ENCODE measurements around the gene CFAP46. TPM values are rescaled to one million over a fixed set of nuclear protein-coding genes. Genes with fewer than 3 reads are reported as not detected.
"Not testable (repeated sequence)": the region's sequence is repeated elsewhere in the genome, so short reads cannot be mapped to it uniquely, and the experiment has no call there.

CFAP46 gene
- total RNA-seq, 1 experiment from 2014 or later: 1.6 TPM

DNA sequence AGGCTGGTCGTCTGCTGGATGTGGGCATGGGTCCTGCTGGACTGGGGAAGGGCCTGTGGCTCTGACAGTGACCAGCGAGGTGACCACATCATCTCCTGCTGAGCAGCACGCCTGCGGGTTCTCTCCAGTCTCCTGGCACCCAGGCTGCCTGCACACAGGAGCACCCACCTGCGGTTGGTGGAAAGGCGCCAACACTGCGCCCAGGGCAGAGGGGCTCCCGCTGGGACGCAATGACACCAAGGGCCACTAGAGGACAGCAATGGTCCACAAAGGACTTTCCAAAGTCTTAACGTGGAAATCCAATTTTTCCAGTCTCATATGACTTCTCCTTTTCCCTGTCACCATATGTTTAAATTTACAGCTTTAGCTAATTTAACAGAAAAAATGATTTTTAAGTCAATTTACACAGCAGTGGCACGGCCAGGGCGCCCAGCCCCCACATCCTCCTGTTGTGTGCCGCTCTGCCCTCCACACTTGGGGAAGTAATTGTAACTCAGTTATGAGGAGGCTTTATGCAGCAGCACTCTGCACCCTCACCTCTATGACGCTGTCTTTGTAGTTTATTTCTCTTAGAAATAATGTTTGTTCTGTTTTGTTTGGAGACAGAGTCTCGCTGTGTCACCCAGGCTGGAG is 38.1 kb downstream of the CFAP46 start:
- DNase-seq (ENCODE audit: low read depth, low spot score) (peak; percentile 51), ATAC-seq (peak; percentile 91)
- Histone ChIP-seq H3K36me3 (ENCODE audit: control insufficient read depth, insufficient read depth, low read length) (no peaks in the 10 kb centered on the region), H3K4me1 (ENCODE audit: control insufficient read depth, insufficient read depth, low read length) (peaks cover 6% of the 10 kb centered on the region), H3K9me3 (ENCODE audit: control insufficient read depth, insufficient read depth, low read depth, low read length) (no peaks in the 10 kb centered on the region; the same call in 1 of the 2 replicates), H3K27me3 (ENCODE audit: control insufficient read depth, insufficient read depth, low read length) (peaks cover 7% of the 10 kb centered on the region), H3K27ac (ENCODE audit: low read length) (no peak overlapping the region), H3K4me3 (ENCODE audit: low read depth in 2 of 2, low read length in 2 of 2) (no peak overlapping the region)
- ChIA-PET POLR2A (no interaction called here), CTCF (no interaction called here)
- intact Hi-C loops (cut with micrococcal nuclease; ENCODE audit: unreplicated experiment): no loop called here
- no TSS peak for BruUV-seq (replicated peaks)
- TF ChIP-seq POLR2AphosphoS5 (IDR thresholded peaks at IDR 0.05; ENCODE audit: low read depth, low read length): no peak
- TF ChIP-seq, protein P1, sequence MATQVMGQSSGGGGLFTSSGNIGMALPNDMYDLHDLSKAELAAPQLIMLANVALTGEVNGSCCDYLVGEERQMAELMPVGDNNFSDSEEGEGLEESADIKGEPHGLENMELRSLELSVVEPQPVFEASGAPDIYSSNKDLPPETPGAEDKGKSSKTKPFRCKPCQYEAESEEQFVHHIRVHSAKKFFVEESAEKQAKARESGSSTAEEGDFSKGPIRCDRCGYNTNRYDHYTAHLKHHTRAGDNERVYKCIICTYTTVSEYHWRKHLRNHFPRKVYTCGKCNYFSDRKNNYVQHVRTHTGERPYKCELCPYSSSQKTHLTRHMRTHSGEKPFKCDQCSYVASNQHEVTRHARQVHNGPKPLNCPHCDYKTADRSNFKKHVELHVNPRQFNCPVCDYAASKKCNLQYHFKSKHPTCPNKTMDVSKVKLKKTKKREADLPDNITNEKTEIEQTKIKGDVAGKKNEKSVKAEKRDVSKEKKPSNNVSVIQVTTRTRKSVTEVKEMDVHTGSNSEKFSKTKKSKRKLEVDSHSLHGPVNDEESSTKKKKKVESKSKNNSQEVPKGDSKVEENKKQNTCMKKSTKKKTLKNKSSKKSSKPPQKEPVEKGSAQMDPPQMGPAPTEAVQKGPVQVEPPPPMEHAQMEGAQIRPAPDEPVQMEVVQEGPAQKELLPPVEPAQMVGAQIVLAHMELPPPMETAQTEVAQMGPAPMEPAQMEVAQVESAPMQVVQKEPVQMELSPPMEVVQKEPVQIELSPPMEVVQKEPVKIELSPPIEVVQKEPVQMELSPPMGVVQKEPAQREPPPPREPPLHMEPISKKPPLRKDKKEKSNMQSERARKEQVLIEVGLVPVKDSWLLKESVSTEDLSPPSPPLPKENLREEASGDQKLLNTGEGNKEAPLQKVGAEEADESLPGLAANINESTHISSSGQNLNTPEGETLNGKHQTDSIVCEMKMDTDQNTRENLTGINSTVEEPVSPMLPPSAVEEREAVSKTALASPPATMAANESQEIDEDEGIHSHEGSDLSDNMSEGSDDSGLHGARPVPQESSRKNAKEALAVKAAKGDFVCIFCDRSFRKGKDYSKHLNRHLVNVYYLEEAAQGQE (IDR thresholded peaks at IDR 0.05; ENCODE audit: insufficient read depth in 1 of 2, low read depth in 2 of 2, low read length in 1 of 2): no peak
- TF ChIP-seq, protein P2, sequence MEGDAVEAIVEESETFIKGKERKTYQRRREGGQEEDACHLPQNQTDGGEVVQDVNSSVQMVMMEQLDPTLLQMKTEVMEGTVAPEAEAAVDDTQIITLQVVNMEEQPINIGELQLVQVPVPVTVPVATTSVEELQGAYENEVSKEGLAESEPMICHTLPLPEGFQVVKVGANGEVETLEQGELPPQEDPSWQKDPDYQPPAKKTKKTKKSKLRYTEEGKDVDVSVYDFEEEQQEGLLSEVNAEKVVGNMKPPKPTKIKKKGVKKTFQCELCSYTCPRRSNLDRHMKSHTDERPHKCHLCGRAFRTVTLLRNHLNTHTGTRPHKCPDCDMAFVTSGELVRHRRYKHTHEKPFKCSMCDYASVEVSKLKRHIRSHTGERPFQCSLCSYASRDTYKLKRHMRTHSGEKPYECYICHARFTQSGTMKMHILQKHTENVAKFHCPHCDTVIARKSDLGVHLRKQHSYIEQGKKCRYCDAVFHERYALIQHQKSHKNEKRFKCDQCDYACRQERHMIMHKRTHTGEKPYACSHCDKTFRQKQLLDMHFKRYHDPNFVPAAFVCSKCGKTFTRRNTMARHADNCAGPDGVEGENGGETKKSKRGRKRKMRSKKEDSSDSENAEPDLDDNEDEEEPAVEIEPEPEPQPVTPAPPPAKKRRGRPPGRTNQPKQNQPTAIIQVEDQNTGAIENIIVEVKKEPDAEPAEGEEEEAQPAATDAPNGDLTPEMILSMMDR (IDR thresholded peaks at IDR 0.05): peak; percentile 99
- no peak for TF ChIP-seq TCF7L2 (IDR thresholded peaks at IDR 0.05; ENCODE audit: low read depth, low read length)
- no peak for TF ChIP-seq SIN3A (IDR thresholded peaks at IDR 0.05; ENCODE audit: borderline replicate concordance, insufficient read depth, low read depth, low read length)
- in situ Hi-C loops (cut with HindIII; ENCODE audit: low pct_unique_long_range_greater_than_20kb, low sequenced_read_pairs): no loop called here

DNA sequence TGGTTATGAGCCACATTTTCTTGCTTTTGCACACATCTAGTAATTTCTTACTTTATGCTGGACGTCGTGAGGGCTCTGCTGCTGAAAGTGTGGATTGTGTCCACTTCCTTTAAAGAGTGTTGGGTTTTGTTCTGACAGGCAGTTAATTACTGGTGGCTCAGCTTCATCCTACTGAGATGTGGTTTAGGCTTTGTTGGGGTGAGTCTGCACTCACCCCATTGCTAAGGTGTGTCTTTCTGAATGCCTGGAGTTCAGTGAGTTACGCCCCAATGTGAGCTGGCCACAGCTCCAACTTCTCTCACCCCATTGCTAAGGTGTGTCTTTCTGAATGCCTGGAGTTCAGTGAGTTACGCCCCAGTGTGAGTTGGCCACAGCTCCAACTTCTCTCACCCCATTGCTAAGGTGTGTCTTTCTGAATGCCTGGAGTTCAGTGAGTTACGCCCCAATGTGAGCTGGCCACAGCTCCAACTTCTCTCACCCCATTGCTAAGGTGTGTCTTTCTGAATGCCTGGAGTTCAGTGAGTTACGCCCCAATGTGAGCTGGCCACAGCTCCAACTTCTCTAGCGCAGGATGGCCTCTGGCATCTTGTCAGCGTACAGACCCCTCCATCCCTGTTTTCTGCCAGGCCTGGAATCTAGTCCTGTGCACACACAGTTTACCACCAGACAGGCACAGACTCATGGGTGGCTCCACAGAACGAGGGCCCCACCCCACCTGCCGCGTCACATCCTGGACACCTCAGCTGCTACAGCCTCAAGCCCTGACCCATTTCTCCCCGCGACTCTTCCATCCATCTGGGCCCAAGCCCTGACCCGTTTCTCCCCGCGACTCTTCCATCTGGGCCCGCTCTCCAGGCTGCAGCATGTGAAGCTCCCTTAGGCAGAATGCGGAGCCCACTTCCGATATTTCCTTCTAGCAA is 39.5 kb downstream of the CFAP46 start:
- CTCF ChIA-PET: interaction anchor here (0.6 to 0.7 kb wide), 2 partner anchors 354 to 1968 kb away, joined by 3 to 5 read pairs; no protein-coding TSS in a partner anchor
- H3K27me3 ChIP-seq (ENCODE audit: control insufficient read depth, insufficient read depth, low read length); BruUV-seq (replicated peaks); in situ Hi-C loops (cut with HindIII; ENCODE audit: low pct_unique_long_range_greater_than_20kb, low sequenced_read_pairs); POLR2A ChIA-PET; H3K27ac ChIP-seq (ENCODE audit: low read length); ATAC-seq; DNase-seq (ENCODE audit: low read depth, low spot score); intact Hi-C loops (cut with micrococcal nuclease; ENCODE audit: unreplicated experiment); H3K4me3 ChIP-seq (ENCODE audit: low read depth in 2 of 2, low read length in 2 of 2); H3K4me1 ChIP-seq (ENCODE audit: control insufficient read depth, insufficient read depth, low read length); H3K36me3 ChIP-seq (ENCODE audit: control insufficient read depth, insufficient read depth, low read length); H3K9me3 ChIP-seq (ENCODE audit: control insufficient read depth, insufficient read depth, low read depth, low read length): not testable (repeated sequence)

All from Panc1 (cell line).